GM12891 (cell line): ENCODE results near the gene TAP2.

ENCODE experiments used
- POLR2A ChIP-seq: IDR thresholded peaks from 2 replicates; pipeline ENCODE4 v1.6.1; 2011; ENCODE audit warnings: low read depth, low read length, control low read depth
- POLR2AphosphoS5 ChIP-seq: IDR thresholded peaks from 2 replicates; pipeline ENCODE4 v1.6.1; 2011; ENCODE audit warnings: low read depth, low read length, control low read depth
- POU2F2 ChIP-seq: IDR thresholded peaks from 2 replicates; pipeline ENCODE4 v1.6.1; 2011; ENCODE audit warnings: low read depth, mild to moderate bottlenecking, control low read depth, low read length, moderate library complexity

GRCh38 chr6:32815115-32815514 lies 23.4 kb downstream of the TAP2 start:
- no peak for TF ChIP-seq POLR2A
- no peak for TF ChIP-seq POU2F2
- no peak for TF ChIP-seq POLR2AphosphoS5
